Measurements from ENCODE around the gene LENG9.

Gene LENG9

GRCh38 chr19:54489341-54489740, 25.8 kb upstream of the LENG9 start:
- Histone ChIP-seq H3F3A (ENCODE audit: insufficient read depth, low read length) (no peaks in the 10 kb centered on the region), H4K20me1 (ENCODE audit: insufficient read depth, low read length) (no peaks in the 10 kb centered on the region), H3K4me2 (ENCODE audit: low read depth, low read length) (no peak overlapping the region), H3K4me1 (ENCODE audit: low read length) (no peaks in the 10 kb centered on the region), H3K27ac (ENCODE audit: low read length) (no peak overlapping the region), H3K27me3 (replicated peaks; ENCODE audit: insufficient read depth, low read length) (peaks cover 93% of the 10 kb centered on the region), H3K4me3 (ENCODE audit: low read length) (no peak overlapping the region), H3K9me2 (replicated peaks; ENCODE audit: insufficient read depth, low read length) (no peaks in the 10 kb centered on the region), H3K36me3 (replicated peaks; ENCODE audit: insufficient read depth, low read length) (no peaks in the 10 kb centered on the region), H3K9me3 (replicated peaks; ENCODE audit: insufficient read depth, low read length) (no peaks in the 10 kb centered on the region), H3K79me2 (ENCODE audit: low read length) (no peaks in the 10 kb centered on the region), H2AFZ (ENCODE audit: low read length) (no peak overlapping the region), H3K9ac (ENCODE audit: low read length) (no peak overlapping the region)
- DNase-seq = no peak
- no peak for TF ChIP-seq EZH2 (optimal IDR thresholded peaks at IDR 0.05; ENCODE audit: low read depth, low read length)
- no peak for TF ChIP-seq EZH2phosphoT487 (IDR thresholded peaks at IDR 0.05; ENCODE audit: low read length)
- no peak for TF ChIP-seq CTCF (IDR thresholded peaks at IDR 0.05; ENCODE audit: low read length)

- TF ChIP-seq EZH2 (optimal IDR thresholded peaks at IDR 0.05; ENCODE audit: low read depth, low read length) = no peak
- TF ChIP-seq EZH2phosphoT487 (IDR thresholded peaks at IDR 0.05; ENCODE audit: low read length) = no peak
- TF ChIP-seq CTCF (IDR thresholded peaks at IDR 0.05; ENCODE audit: low read length) = no peak
- no peak overlapping the region for H3K4me2 ChIP-seq (ENCODE audit: low read depth, low read length)
- no peak overlapping the region for H3K27ac ChIP-seq (ENCODE audit: low read length)
- H3K9ac ChIP-seq (ENCODE audit: low read length) = no peak overlapping the region
- DNase-seq = no peak
- no peaks in the 10 kb centered on the region for H3K36me3 ChIP-seq (replicated peaks; ENCODE audit: insufficient read depth, low read length)
- no peaks in the 10 kb centered on the region for H3K9me3 ChIP-seq (replicated peaks; ENCODE audit: insufficient read depth, low read length)
- no peaks in the 10 kb centered on the region for H3F3A ChIP-seq (ENCODE audit: insufficient read depth, low read length)
- H3K79me2 ChIP-seq (ENCODE audit: low read length) = no peaks in the 10 kb centered on the region
- H3K27me3 ChIP-seq (replicated peaks; ENCODE audit: insufficient read depth, low read length) = peaks cover 87% of the 10 kb centered on the region
- H3K4me3 ChIP-seq (ENCODE audit: low read length) = no peak overlapping the region
- no peak overlapping the region for H2AFZ ChIP-seq (ENCODE audit: low read length)
- H4K20me1 ChIP-seq (ENCODE audit: insufficient read depth, low read length) = no peaks in the 10 kb centered on the region
- H3K9me2 ChIP-seq (replicated peaks; ENCODE audit: insufficient read depth, low read length) = no peaks in the 10 kb centered on the region
- H3K4me1 ChIP-seq (ENCODE audit: low read length) = no peaks in the 10 kb centered on the region
These were observed 22.3 kb upstream of the LENG9 start for GRCh38 chr19:54485851-54486250.

GRCh38 chr19:54484451-54484850, 20.9 kb upstream of the LENG9 start:
- Histone ChIP-seq H3K4me1 (ENCODE audit: low read length) (no peaks in the 10 kb centered on the region), H3K9me3 (replicated peaks; ENCODE audit: insufficient read depth, low read length) (no peaks in the 10 kb centered on the region), H3K27me3 (replicated peaks; ENCODE audit: insufficient read depth, low read length) (peaks cover 87% of the 10 kb centered on the region), H3K4me3 (ENCODE audit: low read length) (no peak overlapping the region), H3K27ac (ENCODE audit: low read length) (no peak overlapping the region), H3K36me3 (replicated peaks; ENCODE audit: insufficient read depth, low read length) (no peaks in the 10 kb centered on the region), H3K9me2 (replicated peaks; ENCODE audit: insufficient read depth, low read length) (no peaks in the 10 kb centered on the region), H2AFZ (ENCODE audit: low read length) (no peak overlapping the region), H3K9ac (ENCODE audit: low read length) (no peak overlapping the region), H4K20me1 (ENCODE audit: insufficient read depth, low read length) (no peaks in the 10 kb centered on the region), H3F3A (ENCODE audit: insufficient read depth, low read length) (no peaks in the 10 kb centered on the region), H3K79me2 (ENCODE audit: low read length) (no peaks in the 10 kb centered on the region), H3K4me2 (ENCODE audit: low read depth, low read length) (no peak overlapping the region)
- no peak for DNase-seq
- TF ChIP-seq EZH2phosphoT487 (IDR thresholded peaks at IDR 0.05; ENCODE audit: low read length) (no peak), CTCF (IDR thresholded peaks at IDR 0.05; ENCODE audit: low read length) (no peak), EZH2 (optimal IDR thresholded peaks at IDR 0.05; ENCODE audit: low read depth, low read length) (no peak)

All from MM.1S (cell line).